PC-3 (cell line): ENCODE data around the gene CERS1. TPM values are rescaled to one million over a fixed set of nuclear protein-coding genes. Genes with fewer than 3 reads are reported as not detected.

Experiments
- ATAC-seq: fragments of 200-7000 bp; cut with Tn5 transposase; 2 replicates; pipeline ENCODE4 v1.9.1; 2020; ENCODE audit warnings: mild to moderate bottlenecking, moderate library complexity
- BruUV-seq: library from RNA; stranded (reverse); fragments of 400-500 nt; replicated peaks from 2 replicates; lab custom pipeline; 2021; lab: Mats Ljungman, UMichigan
- CTCF ChIA-PET: fragments of 300-600 bp; sonication (Branson Sonifier 250); formaldehyde crosslinking; loops from one replicate; lab custom pipeline; 2022; ENCODE audit warnings: antibody characterized with exemption; lab: Charles Lee
- POLR2A ChIA-PET: fragments of 300-600 bp; sonication (Branson Sonifier 250); formaldehyde crosslinking; loops from one replicate; lab custom pipeline; 2022; ENCODE audit warnings: antibody characterized with exemption; ENCODE audit not compliant: unreplicated experiment; lab: Charles Lee
- DNase-seq: peaks from one replicate; pipeline ENCODE4 v3.0.0-alpha.2; 2015
- H2AFZ ChIP-seq: fragments of 300-600 bp; sonication (generic); 2 replicates; pipeline ENCODE4 v1.6.0; 2016; ENCODE audit warnings: antibody characterized with exemption, low read length
- H3F3A ChIP-seq: fragments of 300-600 bp; sonication (generic); one replicate; pipeline ENCODE4 v1.6.0; 2017; ENCODE audit warnings: antibody characterized with exemption, low read length, control low read depth, mild to moderate bottlenecking; ENCODE audit not compliant: unreplicated experiment
- H3K27ac ChIP-seq: fragments of 300-600 bp; sonication (generic); 2 replicates; pipeline ENCODE4 v1.5.1; 2016; ENCODE audit warnings: mild to moderate bottlenecking, low read length
- H3K27me3 ChIP-seq: fragments of 300-600 bp; sonication (generic); 2 replicates; pipeline ENCODE4 v1.6.1; 2016; ENCODE audit warnings: low read length, mixed read lengths
- H3K36me3 ChIP-seq: fragments of 300-600 bp; sonication (generic); 2 replicates; pipeline ENCODE4 v1.6.1; 2016; ENCODE audit warnings: low read depth, mixed run types, low read length, mixed read lengths
- H3K4me1 ChIP-seq: fragments of 300-600 bp; sonication (generic); 2 replicates; pipeline ENCODE4 v1.5.1; 2016; ENCODE audit warnings: low read length; ENCODE audit not compliant: insufficient read depth
- H3K4me2 ChIP-seq: fragments of 300-600 bp; sonication (generic); 2 replicates; pipeline ENCODE4 v1.6.0; 2016; ENCODE audit warnings: low read length
- H3K4me3 ChIP-seq: fragments of 300-600 bp; sonication (generic); 2 replicates; pipeline ENCODE4 v1.5.1; 2016; ENCODE audit warnings: mild to moderate bottlenecking, low read length, mixed read lengths
- H3K79me2 ChIP-seq: fragments of 300-600 bp; sonication (generic); 2 replicates; pipeline ENCODE4 v1.6.1; 2017; ENCODE audit warnings: low read length, mixed read lengths
- H3K9ac ChIP-seq: fragments of 300-600 bp; sonication (generic); 2 replicates; pipeline ENCODE4 v1.6.0; 2016; ENCODE audit warnings: mild to moderate bottlenecking, low read length
- H3K9me2 ChIP-seq: fragments of 300-600 bp; sonication (generic); replicated peaks from 2 replicates; pipeline ENCODE4 v1.6.1; 2016; ENCODE audit warnings: mixed run types, low read length, mixed read lengths
- H3K9me3 ChIP-seq: fragments of 300-600 bp; sonication (generic); 2 replicates; pipeline ENCODE4 v1.6.1; 2016; ENCODE audit warnings: low read length, mixed read lengths
- H4K20me1 ChIP-seq: fragments of 300-600 bp; sonication (generic); 2 replicates; pipeline ENCODE4 v1.6.1; 2016; ENCODE audit warnings: low read length, mixed read lengths
- CTCF ChIP-seq: fragments of 300-600 bp; sonication (generic); conservative IDR thresholded peaks from 2 replicates; pipeline ENCODE4 v1.5.1; 2017; ENCODE audit warnings: antibody characterized with exemption, low read depth, mild to moderate bottlenecking, low read length
- EZH2 ChIP-seq: fragments of 300-600 bp; sonication (generic); IDR thresholded peaks from one replicate; pipeline ENCODE4 v1.6.1; 2017; ENCODE audit warnings: antibody characterized with exemption, mild to moderate bottlenecking, low read length; ENCODE audit not compliant: unreplicated experiment
- EZH2phosphoT487 ChIP-seq: fragments of 300-600 bp; sonication (generic); IDR thresholded peaks from 2 replicates; pipeline ENCODE4 v1.6.1; 2018; ENCODE audit warnings: mild to moderate bottlenecking, antibody characterized with exemption, low read length, borderline replicate concordance
- intact Hi-C: fragments of 100-400 bp; cut with micrococcal nuclease; formaldehyde crosslinking; loops from 2 replicates; pipeline ENCODE4 v1.9.0; 2023
- total RNA-seq: library from RNA; depleted of rRNA; stranded (reverse); fragments of >200 nt; gene quantifications from 2 replicates; pipeline ENCODE4 v1.2.3, GENCODE V29; 2014

Gene CERS1
- total RNA-seq, 1 experiment from 2014 or later, result 0.95 TPM

GRCh38 chr19:18905058-18905456, 9.1 kb upstream of the CERS1 start:
- H3K9me2 ChIP-seq, result no peaks in the 10 kb centered on the region
- no peaks in the 10 kb centered on the region for H3F3A ChIP-seq
- CTCF ChIA-PET, result no interaction called here
- no peak overlapping the region for H3K9ac ChIP-seq
- no peak overlapping the region for H3K4me3 ChIP-seq
- H3K27me3 ChIP-seq, result no peaks in the 10 kb centered on the region
- no peak for TF ChIP-seq EZH2phosphoT487
- TF ChIP-seq EZH2, result no peak
- TF ChIP-seq CTCF, result no peak
- H3K9me3 ChIP-seq, result no peaks in the 10 kb centered on the region
- ATAC-seq (no peak), DNase-seq (no peak)
- POLR2A ChIA-PET, result no interaction called here
- BruUV-seq, result no TSS peak
- no peak overlapping the region for H3K4me2 ChIP-seq
- no peaks in the 10 kb centered on the region for H3K4me1 ChIP-seq
- H4K20me1 ChIP-seq, result no peaks in the 10 kb centered on the region
- H2AFZ ChIP-seq, result no peak overlapping the region
- H3K27ac ChIP-seq, result no peak overlapping the region
- peaks cover 11% of the 10 kb centered on the region; the same call in 1 of the 2 replicates for H3K36me3 ChIP-seq
- no peaks in the 10 kb centered on the region for H3K79me2 ChIP-seq
- intact Hi-C loops, result no loop called here

GRCh38 chr19:18904334-18905057, 8.5 kb upstream of the CERS1 start:
- no peaks in the 10 kb centered on the region for H3K27me3 ChIP-seq
- H3K36me3 ChIP-seq, result peaks cover 7% of the 10 kb centered on the region; the same call in 1 of the 2 replicates
- H3K79me2 ChIP-seq, result no peaks in the 10 kb centered on the region
- CTCF ChIA-PET, result no interaction called here
- intact Hi-C loops, result no loop called here
- DNase-seq (no peak), ATAC-seq (no peak)
- no peak overlapping the region for H3K4me3 ChIP-seq
- no peaks in the 10 kb centered on the region for H3K9me2 ChIP-seq
- no peaks in the 10 kb centered on the region for H3K4me1 ChIP-seq
- H4K20me1 ChIP-seq, result no peaks in the 10 kb centered on the region
- TF ChIP-seq EZH2 (no peak), EZH2phosphoT487 (no peak), CTCF (no peak)
- POLR2A ChIA-PET, result no interaction called here
- no peak overlapping the region for H3K27ac ChIP-seq
- BruUV-seq, result no TSS peak
- no peaks in the 10 kb centered on the region for H3F3A ChIP-seq
- H3K9me3 ChIP-seq, result no peaks in the 10 kb centered on the region
- H3K9ac ChIP-seq, result no peak overlapping the region
- H3K4me2 ChIP-seq, result no peak overlapping the region
- H2AFZ ChIP-seq, result no peak overlapping the region
